Heart left ventricle (tissue), 13 donors: Measurements from ENCODE around the gene MYMX.

ENCODE experiments used
- CTCF ChIP-seq, 12 donors: fragments of 200-600 bp; sonication (generic) in 4 of 12; IDR thresholded peaks; one replicate each; pipeline versions ENCODE4 v1.5.0 to v1.8.0; 2018 to 2022; ENCODE audit warnings: antibody characterized with exemption in 12 of 12, mild to moderate bottlenecking in 5 of 12
- POLR2A ChIP-seq, 2 donors: fragments of 450-650 bp; IDR thresholded peaks; one replicate each; pipeline ENCODE4 v1.6.1; 2017; ENCODE audit warnings: antibody characterized with exemption in 2 of 2, mild to moderate bottlenecking in 2 of 2, moderate library complexity in 2 of 2
- donor health status: ischemic (EF 13 %, LVEDD 7.1; RV severe dilation, severe dysfunction).
- donor health status: DM: no; HTN: yes; CAD: no.
- donor health status: DM: no; HTN: no; CAD: no.
- donor health status: ischemic (EF 25% LVEDD 6.9; RV normal size, moderate dysfunction).
- donor health status: ischemic (EF 25% LVEDD 5.7; RV mildly dilated, moderate dysfunction).
- donor health status: ischemic (EF 35%, LVEDD 5.7; RV mildly dilated, moderate dysfunction).
- donor health status: nonischemic (EF 11% LVEDD 7.7; RV severe dilation, severe dysfunction).
- donor health status: DM: yes; HTN: yes; CAD: no.
- donor health status: PGD.
- donor health status: ischemic (EF 29% LVEDD 5.4; RV normal size, mild dysfunction).
- donor health status: nonischemic (EF 23%, LVEDD 6.1; RV moderate dilation, normal function).

DNA sequence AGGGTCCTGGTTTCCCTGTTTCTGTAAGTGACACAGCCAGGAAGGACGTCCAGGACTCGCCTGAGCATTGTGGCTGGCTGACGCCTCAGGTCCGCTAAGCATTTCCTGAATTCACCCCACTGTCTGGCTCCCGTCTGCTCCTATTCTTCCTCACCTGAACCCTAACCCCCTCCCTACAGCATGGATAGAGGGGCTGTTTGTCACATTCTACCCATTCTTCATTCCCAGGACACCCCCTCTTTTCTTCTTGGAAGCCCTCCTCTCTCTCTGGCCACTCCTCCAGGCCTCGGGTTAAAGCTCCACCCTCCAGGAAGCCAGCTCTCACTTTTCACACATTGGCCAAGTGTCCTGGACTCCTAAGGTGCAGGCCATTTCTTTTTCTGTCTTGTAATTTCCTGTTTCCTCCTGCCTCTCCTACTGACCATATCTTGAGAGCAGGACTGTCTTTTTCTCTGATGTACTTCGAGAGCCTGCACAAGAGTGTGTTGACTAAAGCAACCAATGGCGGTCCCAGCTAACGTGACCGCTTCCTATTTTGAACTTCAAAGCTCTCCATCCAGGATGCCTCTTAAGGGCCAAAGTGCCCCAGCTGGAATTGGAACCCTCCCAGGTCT is 24.2 kb upstream of the MYMX start:
- TF ChIP-seq CTCF (IDR thresholded peaks at IDR 0.05) (no peak), POLR2A (IDR thresholded peaks at IDR 0.05) (no peak)
